ENCODE results near the gene ZFHX3. TPM values are rescaled to one million over a fixed set of nuclear protein-coding genes. Genes with fewer than 3 reads are reported as not detected.

The ZFHX3 gene
- total and polyA plus RNA-seq, 2 of the 8 experiments (the other 6 are each of a cell fraction or from before 2014, with no cell fraction given) = 0.08 to 0.99 TPM

Small RNA genes within 50 kb of the gene (small RNA-seq; reads per million reads assigned to genes)
- gene AC002044.1 (ENCODE audit: insufficient read depth) = not detected
- not detected for gene RNU7-71P (ENCODE audit: insufficient read depth)
